ENCODE measurements around the gene TTLL8.

DNA sequence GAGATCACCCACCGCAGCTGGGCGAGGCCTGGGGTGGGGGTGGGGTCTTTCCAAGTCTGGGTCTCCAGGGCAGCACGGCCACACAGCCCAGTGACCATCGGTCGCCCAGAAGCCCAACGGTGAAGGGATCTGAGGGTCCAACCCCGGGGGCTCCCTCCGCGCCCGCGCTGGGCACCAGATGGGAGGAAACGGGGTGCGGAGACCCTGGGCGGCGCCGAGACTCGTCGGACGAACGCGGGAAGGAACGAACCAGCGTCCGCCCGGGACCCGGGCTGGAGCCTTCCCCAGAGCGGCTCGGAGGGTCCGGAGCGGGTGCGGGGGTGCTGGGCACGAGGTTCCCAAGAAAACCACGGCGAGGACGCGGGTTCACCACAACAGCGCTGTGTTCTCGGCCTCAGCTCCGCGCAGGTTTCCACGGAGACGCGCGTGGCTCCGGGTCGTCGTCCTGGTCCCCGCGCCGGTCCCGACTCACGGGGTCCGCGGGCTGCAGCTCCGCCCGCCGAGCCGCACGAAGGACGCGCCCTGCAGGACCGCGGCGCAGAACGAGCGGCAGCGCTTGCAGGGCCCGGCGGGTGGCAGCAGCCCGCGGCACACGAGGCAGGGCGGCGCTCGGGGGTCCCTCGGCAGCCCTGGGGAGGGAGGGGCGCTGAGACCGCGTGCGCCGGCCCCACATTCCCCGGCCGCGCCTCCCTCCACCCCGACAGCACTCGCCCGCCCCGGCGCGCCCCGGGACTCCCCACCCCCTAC lies 43.3 kb downstream of the TTLL8 start:
- TF ChIP-seq, protein P1, sequence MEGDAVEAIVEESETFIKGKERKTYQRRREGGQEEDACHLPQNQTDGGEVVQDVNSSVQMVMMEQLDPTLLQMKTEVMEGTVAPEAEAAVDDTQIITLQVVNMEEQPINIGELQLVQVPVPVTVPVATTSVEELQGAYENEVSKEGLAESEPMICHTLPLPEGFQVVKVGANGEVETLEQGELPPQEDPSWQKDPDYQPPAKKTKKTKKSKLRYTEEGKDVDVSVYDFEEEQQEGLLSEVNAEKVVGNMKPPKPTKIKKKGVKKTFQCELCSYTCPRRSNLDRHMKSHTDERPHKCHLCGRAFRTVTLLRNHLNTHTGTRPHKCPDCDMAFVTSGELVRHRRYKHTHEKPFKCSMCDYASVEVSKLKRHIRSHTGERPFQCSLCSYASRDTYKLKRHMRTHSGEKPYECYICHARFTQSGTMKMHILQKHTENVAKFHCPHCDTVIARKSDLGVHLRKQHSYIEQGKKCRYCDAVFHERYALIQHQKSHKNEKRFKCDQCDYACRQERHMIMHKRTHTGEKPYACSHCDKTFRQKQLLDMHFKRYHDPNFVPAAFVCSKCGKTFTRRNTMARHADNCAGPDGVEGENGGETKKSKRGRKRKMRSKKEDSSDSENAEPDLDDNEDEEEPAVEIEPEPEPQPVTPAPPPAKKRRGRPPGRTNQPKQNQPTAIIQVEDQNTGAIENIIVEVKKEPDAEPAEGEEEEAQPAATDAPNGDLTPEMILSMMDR (IDR thresholded peaks at IDR 0.05), result no peak
- no peak for TF ChIP-seq NRF1 (IDR thresholded peaks at IDR 0.05; ENCODE audit: low read depth, low read length)
- TF ChIP-seq POLR2AphosphoS5 (IDR thresholded peaks at IDR 0.05; ENCODE audit: low read depth, low read length), result no peak
- no peak for TF ChIP-seq YY1 (IDR thresholded peaks at IDR 0.05; ENCODE audit: low read depth)
- no peak for TF ChIP-seq FOXJ3 (CRISPR knock-in tag; IDR thresholded peaks at IDR 0.05)
- no peak for TF ChIP-seq SIN3A (IDR thresholded peaks at IDR 0.05; ENCODE audit: borderline replicate concordance, low read depth, low read length)
- TF ChIP-seq, protein P2, sequence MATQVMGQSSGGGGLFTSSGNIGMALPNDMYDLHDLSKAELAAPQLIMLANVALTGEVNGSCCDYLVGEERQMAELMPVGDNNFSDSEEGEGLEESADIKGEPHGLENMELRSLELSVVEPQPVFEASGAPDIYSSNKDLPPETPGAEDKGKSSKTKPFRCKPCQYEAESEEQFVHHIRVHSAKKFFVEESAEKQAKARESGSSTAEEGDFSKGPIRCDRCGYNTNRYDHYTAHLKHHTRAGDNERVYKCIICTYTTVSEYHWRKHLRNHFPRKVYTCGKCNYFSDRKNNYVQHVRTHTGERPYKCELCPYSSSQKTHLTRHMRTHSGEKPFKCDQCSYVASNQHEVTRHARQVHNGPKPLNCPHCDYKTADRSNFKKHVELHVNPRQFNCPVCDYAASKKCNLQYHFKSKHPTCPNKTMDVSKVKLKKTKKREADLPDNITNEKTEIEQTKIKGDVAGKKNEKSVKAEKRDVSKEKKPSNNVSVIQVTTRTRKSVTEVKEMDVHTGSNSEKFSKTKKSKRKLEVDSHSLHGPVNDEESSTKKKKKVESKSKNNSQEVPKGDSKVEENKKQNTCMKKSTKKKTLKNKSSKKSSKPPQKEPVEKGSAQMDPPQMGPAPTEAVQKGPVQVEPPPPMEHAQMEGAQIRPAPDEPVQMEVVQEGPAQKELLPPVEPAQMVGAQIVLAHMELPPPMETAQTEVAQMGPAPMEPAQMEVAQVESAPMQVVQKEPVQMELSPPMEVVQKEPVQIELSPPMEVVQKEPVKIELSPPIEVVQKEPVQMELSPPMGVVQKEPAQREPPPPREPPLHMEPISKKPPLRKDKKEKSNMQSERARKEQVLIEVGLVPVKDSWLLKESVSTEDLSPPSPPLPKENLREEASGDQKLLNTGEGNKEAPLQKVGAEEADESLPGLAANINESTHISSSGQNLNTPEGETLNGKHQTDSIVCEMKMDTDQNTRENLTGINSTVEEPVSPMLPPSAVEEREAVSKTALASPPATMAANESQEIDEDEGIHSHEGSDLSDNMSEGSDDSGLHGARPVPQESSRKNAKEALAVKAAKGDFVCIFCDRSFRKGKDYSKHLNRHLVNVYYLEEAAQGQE (IDR thresholded peaks at IDR 0.05; ENCODE audit: low read depth, low read length), result no peak
- no peak for TF ChIP-seq RFX5 (IDR thresholded peaks at IDR 0.05; ENCODE audit: low read length)
- no peak for TF ChIP-seq MXI1 (IDR thresholded peaks at IDR 0.05; ENCODE audit: low read depth, low read length)
- TF ChIP-seq GATA2 (CRISPR knock-in tag; IDR thresholded peaks at IDR 0.05), result no peak
- TF ChIP-seq CHD2 (IDR thresholded peaks at IDR 0.05; ENCODE audit: low read length, partially characterized antibody), result no peak
- no peak for TF ChIP-seq TAF1 (IDR thresholded peaks at IDR 0.05; ENCODE audit: borderline replicate concordance, low read depth, low read length)
- TF ChIP-seq RAD21 (IDR thresholded peaks at IDR 0.05; ENCODE audit: low read length), result no peak
- TF ChIP-seq, protein P3, sequence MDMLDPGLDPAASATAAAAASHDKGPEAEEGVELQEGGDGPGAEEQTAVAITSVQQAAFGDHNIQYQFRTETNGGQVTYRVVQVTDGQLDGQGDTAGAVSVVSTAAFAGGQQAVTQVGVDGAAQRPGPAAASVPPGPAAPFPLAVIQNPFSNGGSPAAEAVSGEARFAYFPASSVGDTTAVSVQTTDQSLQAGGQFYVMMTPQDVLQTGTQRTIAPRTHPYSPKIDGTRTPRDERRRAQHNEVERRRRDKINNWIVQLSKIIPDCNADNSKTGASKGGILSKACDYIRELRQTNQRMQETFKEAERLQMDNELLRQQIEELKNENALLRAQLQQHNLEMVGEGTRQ (IDR thresholded peaks at IDR 0.05; ENCODE audit: borderline replicate concordance, low read depth, low read length), result no peak
